Measurements from ENCODE around the gene IDH3G. TPM values are rescaled to one million over a fixed set of nuclear protein-coding genes. Genes with fewer than 3 reads are reported as not detected.

The IDH3G gene
- total RNA-seq, 1 experiment from 2014 or later, result 43.2 TPM

DNA sequence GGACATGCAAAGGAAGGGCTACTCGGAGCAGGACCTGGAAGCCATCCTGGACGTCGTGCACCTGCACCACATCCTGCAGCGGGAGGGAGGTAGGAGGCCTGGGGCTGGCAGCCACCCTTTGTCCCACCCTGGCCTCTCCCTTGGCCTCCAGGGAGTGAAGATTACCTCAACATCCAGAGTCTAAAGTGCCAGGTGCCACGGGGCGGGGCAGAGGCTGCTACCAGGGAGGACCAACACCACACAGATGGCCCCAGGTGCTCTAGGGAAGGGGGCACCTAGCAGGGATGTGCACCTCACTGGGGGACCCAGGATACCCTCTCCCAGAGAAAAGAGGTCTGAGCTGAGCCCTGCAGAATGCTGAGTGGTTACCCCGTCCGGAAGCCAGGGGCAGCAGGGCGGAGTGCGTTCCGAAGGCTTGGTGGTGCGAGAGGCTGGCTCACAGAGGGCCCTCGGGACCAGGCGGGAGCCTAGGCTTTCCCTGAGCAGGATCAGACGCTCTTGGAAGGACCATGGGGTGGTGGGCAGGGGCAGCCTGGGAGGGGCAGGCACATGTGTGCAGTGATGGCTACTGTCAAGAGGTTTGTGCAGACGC lies 53.4 kb downstream of the IDH3G start:
- Histone ChIP-seq H4K5ac (ENCODE audit: insufficient read length, low read depth, low read length) (no peak overlapping the region), H2AK5ac (ENCODE audit: insufficient read length, low read length) (no peak overlapping the region), H4K20me1 (ENCODE audit: control insufficient read depth, insufficient read depth, insufficient read length) (no peaks in the 10 kb centered on the region), H3K4me1 (ENCODE audit: insufficient read depth, low read length) (no peaks in the 10 kb centered on the region), H3K56ac (ENCODE audit: insufficient read length, low read depth, low read length) (no peak overlapping the region), H3K9me3 (ENCODE audit: control insufficient read depth, low read depth, low read length) (peaks cover 5% of the 10 kb centered on the region), H3K4me2 (ENCODE audit: insufficient read depth, insufficient read length, low read length) (no peak overlapping the region), H2AFZ (ENCODE audit: low read length) (no peak overlapping the region), H3K27me3 (ENCODE audit: insufficient read depth, low read length) (no peaks in the 10 kb centered on the region), H3K14ac (ENCODE audit: insufficient read depth, low read length) (no peak overlapping the region), H2BK120ac (ENCODE audit: low read depth, low read length, poor library complexity, severe bottlenecking) (no peak overlapping the region), H4K8ac (replicated peaks; ENCODE audit: insufficient read length, low read depth, low read length) (no peak overlapping the region), H3K79me2 (ENCODE audit: insufficient read depth, low read length) (no peaks in the 10 kb centered on the region), H2BK20ac (ENCODE audit: low read depth, low read length, poor library complexity, severe bottlenecking) (no peak overlapping the region), H3K4ac (ENCODE audit: low read depth, low read length) (no peak overlapping the region), H3K79me1 (ENCODE audit: insufficient read depth, low read depth, low read length, poor library complexity, severe bottlenecking) (no peaks in the 10 kb centered on the region), H4K91ac (ENCODE audit: insufficient read length, low read depth, low read length) (no peak overlapping the region), H3K23ac (ENCODE audit: insufficient read length, low read depth, low read length) (no peak overlapping the region), H2BK15ac (ENCODE audit: low read depth, low read length) (no peak overlapping the region), H3T11ph (ENCODE audit: low read length) (no peak overlapping the region), H2BK5ac (ENCODE audit: insufficient read length, low read length) (no peak overlapping the region), H3K18ac (ENCODE audit: insufficient read length, low read depth, low read length) (no peak overlapping the region), H3K23me2 (ENCODE audit: insufficient read length, low read depth, low read length, poor library complexity, severe bottlenecking) (peaks cover 7% of the 10 kb centered on the region), H2BK12ac (ENCODE audit: insufficient read length, low read depth, low read length) (no peak overlapping the region), H3K9ac (ENCODE audit: extremely low read depth, insufficient read length, low read length) (no peak overlapping the region), H3K27ac (ENCODE audit: insufficient read length, low read depth, low read length) (no peak overlapping the region)
- Mint-ChIP-seq H3K9me3 (peaks cover 57 to 75% of the 10 kb centered on the region in 2 experiments), H3K27me3 (ENCODE audit: low read depth) (peaks cover 3% of the 10 kb centered on the region; the same call in 1 of the 2 replicates), H3K4me1 (peaks cover under 1 to 7% of the 10 kb centered on the region in 2 experiments; a peak in 3 of 4 replicates), H3K27ac (no peak overlapping the region), H3K36me3 (ENCODE audit: insufficient read depth in 1 of 3, low read depth in 3 of 3) (peaks cover 4 to 15% (median 8%) of the 10 kb centered on the region in 3 experiments; a peak in 5 of 7 replicates), H3K4me3 (no peak overlapping the region)
- WGBS (ENCODE audit: extremely low coverage, insufficient read length, low lambda C conversion rate), result no CpG with 5 or more reads among the region's 16 CpGs
- TF ChIP-seq, protein P1, sequence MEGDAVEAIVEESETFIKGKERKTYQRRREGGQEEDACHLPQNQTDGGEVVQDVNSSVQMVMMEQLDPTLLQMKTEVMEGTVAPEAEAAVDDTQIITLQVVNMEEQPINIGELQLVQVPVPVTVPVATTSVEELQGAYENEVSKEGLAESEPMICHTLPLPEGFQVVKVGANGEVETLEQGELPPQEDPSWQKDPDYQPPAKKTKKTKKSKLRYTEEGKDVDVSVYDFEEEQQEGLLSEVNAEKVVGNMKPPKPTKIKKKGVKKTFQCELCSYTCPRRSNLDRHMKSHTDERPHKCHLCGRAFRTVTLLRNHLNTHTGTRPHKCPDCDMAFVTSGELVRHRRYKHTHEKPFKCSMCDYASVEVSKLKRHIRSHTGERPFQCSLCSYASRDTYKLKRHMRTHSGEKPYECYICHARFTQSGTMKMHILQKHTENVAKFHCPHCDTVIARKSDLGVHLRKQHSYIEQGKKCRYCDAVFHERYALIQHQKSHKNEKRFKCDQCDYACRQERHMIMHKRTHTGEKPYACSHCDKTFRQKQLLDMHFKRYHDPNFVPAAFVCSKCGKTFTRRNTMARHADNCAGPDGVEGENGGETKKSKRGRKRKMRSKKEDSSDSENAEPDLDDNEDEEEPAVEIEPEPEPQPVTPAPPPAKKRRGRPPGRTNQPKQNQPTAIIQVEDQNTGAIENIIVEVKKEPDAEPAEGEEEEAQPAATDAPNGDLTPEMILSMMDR (conservative IDR thresholded peaks at IDR 0.05), result no peak
- DNase-seq, result no peak

Data from H9 (cell line).